Colonic mucosa (tissue), 4 donors: ENCODE results near the gene MACROD1. TPM values are rescaled to one million over a fixed set of nuclear protein-coding genes. Genes with fewer than 3 reads are reported as not detected.

Experiments used
- DNase-seq: peaks from one replicate; pipeline ENCODE4 v3.0.0-alpha.2; 2020
- H3K27ac ChIP-seq: fragments of 200-600 bp; one replicate; pipeline ENCODE4 v1.8.0; 2021
- H3K27me3 ChIP-seq: fragments of 200-600 bp; one replicate; pipeline ENCODE4 v1.8.0; 2021
- H3K36me3 ChIP-seq: fragments of 200-600 bp; one replicate; pipeline ENCODE4 v1.8.0; 2021
- H3K4me1 ChIP-seq: fragments of 200-600 bp; one replicate; pipeline ENCODE4 v1.8.0; 2021; ENCODE audit warnings: mild to moderate bottlenecking
- H3K4me3 ChIP-seq: fragments of 200-600 bp; one replicate; pipeline ENCODE4 v1.8.0; 2021
- H3K9ac ChIP-seq, 2 donors: one replicate each; pipeline ENCODE4 v1.7.0; 2013; ENCODE audit warnings: control low read depth in 2 of 2, low read depth in 2 of 2, low read length in 2 of 2
- H3K9me3 ChIP-seq: fragments of 200-600 bp; one replicate; pipeline ENCODE4 v1.8.0; 2021
- CTCF ChIP-seq: fragments of 200-600 bp; IDR thresholded peaks from one replicate; pipeline ENCODE4 v1.8.0; 2022; ENCODE audit warnings: antibody characterized with exemption, mild to moderate bottlenecking
- intact Hi-C: fragments of 100-400 bp; cut with DNase I; formaldehyde crosslinking; loops from one replicate; pipeline ENCODE4 v1.14.1; 2022
- total RNA-seq, 2 donors: library from RNA; stranded (reverse); fragmentation: NEBNext Ultra II Directional in 1 of 2; extraction: Animal tissue kit (Norgen Biotek cat#: 25700) in 1 of 2; gene quantifications; one replicate each; pipeline ENCODE4 v1.2.1, GENCODE V29; 2021
- donor health status: healthy.
- donor health status: DM: no; HTN: no; CAD: no.
- donor health status: DM: no; HTN: no; CAD: no.

Gene MACROD1
- total RNA-seq, 2 donors from 2014 or later: 18.6 to 22.9 TPM

GRCh38 chr11:64122411-64123410, 43.2 kb downstream of the MACROD1 start:
- intact Hi-C loops: no loop called here
- TF ChIP-seq CTCF: no peak
- Histone ChIP-seq H3K36me3 (no peaks in the 10 kb centered on the region), H3K4me1 (no peaks in the 10 kb centered on the region), H3K4me3 (no peak overlapping the region), H3K9me3 (no peaks in the 10 kb centered on the region), H3K27ac (no peak overlapping the region), H3K9ac (no peak overlapping the region), H3K27me3 (no peaks in the 10 kb centered on the region)
- no peak for DNase-seq

- Histone ChIP-seq H3K27me3 (no peaks in the 10 kb centered on the region), H3K27ac (no peak overlapping the region)
Measured at GRCh38 chr11:64121663-64122410, 44.1 kb downstream of the MACROD1 start.

GRCh38 chr11:64120951-64121569, 44.9 kb downstream of the MACROD1 start:
- no peak for DNase-seq
- no peak overlapping the region for H3K9ac ChIP-seq
- no peaks in the 10 kb centered on the region for H3K4me1 ChIP-seq
- no peak overlapping the region for H3K27ac ChIP-seq
- no peaks in the 10 kb centered on the region for H3K9me3 ChIP-seq
- TF ChIP-seq CTCF: no peak
- H3K27me3 ChIP-seq: no peaks in the 10 kb centered on the region
- intact Hi-C loops: no loop called here
- no peak overlapping the region for H3K4me3 ChIP-seq
- H3K36me3 ChIP-seq: no peaks in the 10 kb centered on the region

More at GRCh38 chr11:64121663-64122410, 44.1 kb downstream of the MACROD1 start:
- H3K9ac ChIP-seq: no peak overlapping the region
- H3K9me3 ChIP-seq: no peaks in the 10 kb centered on the region
- DNase-seq: no peak
- H3K4me1 ChIP-seq: no peaks in the 10 kb centered on the region
- intact Hi-C loops: no loop called here
- H3K36me3 ChIP-seq: no peaks in the 10 kb centered on the region
- H3K4me3 ChIP-seq: no peak overlapping the region
- no peak for TF ChIP-seq CTCF

GRCh38 chr11:64119700-64120099, 46.2 kb downstream of the MACROD1 start:
- TF ChIP-seq CTCF: no peak
- H3K9me3 ChIP-seq: no peaks in the 10 kb centered on the region
- no peak for DNase-seq
- no peak overlapping the region for H3K27ac ChIP-seq
- no peaks in the 10 kb centered on the region for H3K4me1 ChIP-seq
- no peak overlapping the region for H3K9ac ChIP-seq
- intact Hi-C loops: no loop called here
- no peaks in the 10 kb centered on the region for H3K36me3 ChIP-seq
- no peak overlapping the region for H3K4me3 ChIP-seq
- H3K27me3 ChIP-seq: no peaks in the 10 kb centered on the region
